ENCODE measurements around the gene FOXN1. TPM values are rescaled to one million over a fixed set of nuclear protein-coding genes. Genes with fewer than 3 reads are reported as not detected.

The FOXN1 gene
- total and polyA plus RNA-seq, 8 donors: 0.02 to 0.19 (median 0.09) TPM; not detected in 5

- Histone ChIP-seq H3K27ac (peak overlapping the region; percentile 8 to 76 (median 40)), H3K27me3 (no peaks in the 10 kb centered on the region), H3K4me1 (peaks cover 0 to 19% (median 2%) of the 10 kb centered on the region in 3 donors), H3K4me3 (no peak overlapping the region), H3K36me3 (no peaks in the 10 kb centered on the region), H3K9me3 (no peaks in the 10 kb centered on the region)
- ATAC-seq (peak; percentile 77 to 88 (median 82)), DNase-seq (peak in 5 of 6 donors; percentile 50 to 72 (median 65)), FAIRE-seq (no peak)
- TF ChIP-seq, protein P1, sequence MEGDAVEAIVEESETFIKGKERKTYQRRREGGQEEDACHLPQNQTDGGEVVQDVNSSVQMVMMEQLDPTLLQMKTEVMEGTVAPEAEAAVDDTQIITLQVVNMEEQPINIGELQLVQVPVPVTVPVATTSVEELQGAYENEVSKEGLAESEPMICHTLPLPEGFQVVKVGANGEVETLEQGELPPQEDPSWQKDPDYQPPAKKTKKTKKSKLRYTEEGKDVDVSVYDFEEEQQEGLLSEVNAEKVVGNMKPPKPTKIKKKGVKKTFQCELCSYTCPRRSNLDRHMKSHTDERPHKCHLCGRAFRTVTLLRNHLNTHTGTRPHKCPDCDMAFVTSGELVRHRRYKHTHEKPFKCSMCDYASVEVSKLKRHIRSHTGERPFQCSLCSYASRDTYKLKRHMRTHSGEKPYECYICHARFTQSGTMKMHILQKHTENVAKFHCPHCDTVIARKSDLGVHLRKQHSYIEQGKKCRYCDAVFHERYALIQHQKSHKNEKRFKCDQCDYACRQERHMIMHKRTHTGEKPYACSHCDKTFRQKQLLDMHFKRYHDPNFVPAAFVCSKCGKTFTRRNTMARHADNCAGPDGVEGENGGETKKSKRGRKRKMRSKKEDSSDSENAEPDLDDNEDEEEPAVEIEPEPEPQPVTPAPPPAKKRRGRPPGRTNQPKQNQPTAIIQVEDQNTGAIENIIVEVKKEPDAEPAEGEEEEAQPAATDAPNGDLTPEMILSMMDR (IDR thresholded peaks at IDR 0.05): no peak
- WGBS, 2 donors: 85 to 86% methylated on average over 25 of the region's 25 CpGs
- intact Hi-C loops (cut with DNase I): no loop called here
Observed at GRCh38 chr17:28524476-28525424, 18.6 kb downstream of the FOXN1 start.

DNA sequence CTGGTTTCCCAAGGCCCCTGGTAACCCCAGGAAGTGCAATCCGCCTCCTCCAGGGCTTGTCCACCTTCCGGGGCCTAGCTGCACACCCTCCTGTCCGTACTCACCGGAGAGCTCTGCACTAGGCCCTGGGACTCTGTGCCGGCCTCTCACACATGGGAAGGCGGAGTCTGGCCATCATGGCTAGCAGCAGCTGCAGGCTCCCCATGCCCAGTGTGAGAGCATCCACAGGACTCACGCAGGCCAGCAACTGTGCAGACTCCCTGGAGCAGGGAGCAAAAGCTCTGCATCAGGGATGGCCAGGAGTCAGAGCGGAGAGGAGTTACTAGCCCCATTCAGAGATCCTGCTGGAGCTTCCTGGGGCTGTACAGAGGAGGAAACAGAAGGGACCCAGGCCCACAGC lies 20.2 kb downstream of the FOXN1 start:
- intact Hi-C loops (cut with DNase I): no loop called here
- H3K27me3 ChIP-seq: no peaks in the 10 kb centered on the region
- H3K27ac ChIP-seq: no peak overlapping the region
- 63 to 66% methylated on average over 8 of the region's 8 CpGs for WGBS, 2 donors
- TF ChIP-seq, protein P1 (IDR thresholded peaks at IDR 0.05): no peak
- no peaks in the 10 kb centered on the region for H3K36me3 ChIP-seq
- FAIRE-seq (no peak), ATAC-seq (peak in 1 of 4 donors; percentile 28), DNase-seq (peak in 1 of 6 donors; percentile 28)
- no peaks in the 10 kb centered on the region for H3K9me3 ChIP-seq
- peaks cover 0 to 19% (median 2%) of the 10 kb centered on the region in 3 donors for H3K4me1 ChIP-seq
- H3K4me3 ChIP-seq: no peak overlapping the region

DNA sequence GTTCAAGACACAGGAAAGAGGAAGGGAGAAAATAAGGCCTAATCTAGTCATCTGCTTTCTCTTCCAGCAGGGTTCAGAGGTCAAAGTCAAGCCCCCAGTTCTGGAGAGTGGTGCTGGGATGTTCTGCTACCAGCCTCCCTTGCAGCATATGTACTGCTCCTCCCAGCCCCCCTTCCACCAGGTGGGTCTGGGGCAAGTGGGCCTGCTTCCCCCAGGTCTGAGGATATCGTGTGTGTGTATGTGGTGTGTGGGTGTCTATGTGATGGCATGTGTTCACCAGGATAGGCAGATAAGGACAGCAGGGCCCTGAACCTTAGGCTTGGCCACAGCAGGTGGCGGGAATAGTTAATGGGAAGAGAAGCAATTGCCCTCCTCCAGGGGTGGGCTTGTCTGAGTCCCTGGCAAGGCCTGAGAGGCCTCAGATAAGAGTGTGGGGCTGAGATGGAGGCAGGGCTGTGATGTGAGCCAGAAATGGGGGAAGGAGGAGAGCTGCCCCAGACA lies 21.1 kb downstream of the FOXN1 start:
- DNase-seq (no peak), ATAC-seq (no peak), FAIRE-seq (no peak)
- TF ChIP-seq, protein P1 (IDR thresholded peaks at IDR 0.05): no peak
- no peaks in the 10 kb centered on the region for H3K27me3 ChIP-seq
- no peak overlapping the region for H3K27ac ChIP-seq
- 88 to 91% methylated on average over 2 of the region's 2 CpGs for WGBS, 2 donors
- H3K9me3 ChIP-seq: no peaks in the 10 kb centered on the region
- intact Hi-C loops (cut with DNase I): no loop called here
- H3K4me3 ChIP-seq: no peak overlapping the region
- peaks cover 0 to 19% (median 2%) of the 10 kb centered on the region in 3 donors for H3K4me1 ChIP-seq
- H3K36me3 ChIP-seq: no peaks in the 10 kb centered on the region

- no peaks in the 10 kb centered on the region for H3K9me3 ChIP-seq
- H3K4me3 ChIP-seq: no peak overlapping the region
- DNase-seq: peak; percentile 23 to 72 (median 56)
- no peaks in the 10 kb centered on the region for H3K36me3 ChIP-seq
- ATAC-seq: peak; percentile 62 to 79 (median 71)
- FAIRE-seq: no peak
- no peaks in the 10 kb centered on the region for H3K27me3 ChIP-seq
- TF ChIP-seq, protein P1 (IDR thresholded peaks at IDR 0.05): no peak
- H3K4me1 ChIP-seq: peaks cover 0 to 19% (median 2%) of the 10 kb centered on the region in 3 donors
- intact Hi-C loops (cut with DNase I): no loop called here
- no peak overlapping the region for H3K27ac ChIP-seq
- 24 to 30% methylated on average over 2 of the region's 2 CpGs for WGBS, 2 donors
Observed at GRCh38 chr17:28527859-28528258, 21.7 kb downstream of the FOXN1 start.

All from pancreas (tissue), 10 donors.